HEK293 (cell line): ENCODE measurements around the gene CHRDL1.

Experiments used
- BCL11B ChIP-seq: fragments of 450-650 bp; formaldehyde crosslinking; IDR thresholded peaks from 2 replicates; pipeline ENCODE4 v1.5.1; 2016; ENCODE audit warnings: low read depth, missing biosample characterization, missing genetic modification characterization
- HOXD13 ChIP-seq: sonication (generic); formaldehyde crosslinking; IDR thresholded peaks from 2 replicates; pipeline ENCODE4 v1.8.0; 2022; ENCODE audit warnings: missing genetic modification reagents, borderline replicate concordance
- YY1 ChIP-seq: fragments of 450-650 bp; formaldehyde crosslinking; IDR thresholded peaks from 2 replicates; pipeline ENCODE4 v1.5.1; 2018; ENCODE audit warnings: missing biosample characterization, missing genetic modification characterization
- ZNF114 ChIP-seq: fragments of 450-650 bp; formaldehyde crosslinking; IDR thresholded peaks from 2 replicates; pipeline ENCODE4 v1.5.0; 2017; ENCODE audit warnings: missing biosample characterization, missing genetic modification characterization
- ZNF248 ChIP-seq: fragments of 450-650 bp; formaldehyde crosslinking; IDR thresholded peaks from 2 replicates; pipeline ENCODE4 v1.5.1; 2017; ENCODE audit warnings: missing biosample characterization, missing genetic modification characterization
- TF ChIP-seq, protein P1 (sequence below): IDR thresholded peaks from 2 replicates; pipeline ENCODE4 v1.6.1; 2011; ENCODE audit warnings: mild to moderate bottlenecking, low read depth, low read length, borderline replicate concordance
- TF ChIP-seq, protein P2 (sequence below): fragments of 450-650 bp; formaldehyde crosslinking; IDR thresholded peaks from 2 replicates; pipeline ENCODE4; 2016; ENCODE audit warnings: missing biosample characterization, missing genetic modification characterization
- TF ChIP-seq, protein P3 (sequence below): fragments of 450-650 bp; formaldehyde crosslinking; IDR thresholded peaks from 2 replicates; pipeline ENCODE4 v1.5.1; 2016; ENCODE audit warnings: missing biosample characterization, missing genetic modification characterization

DNA sequence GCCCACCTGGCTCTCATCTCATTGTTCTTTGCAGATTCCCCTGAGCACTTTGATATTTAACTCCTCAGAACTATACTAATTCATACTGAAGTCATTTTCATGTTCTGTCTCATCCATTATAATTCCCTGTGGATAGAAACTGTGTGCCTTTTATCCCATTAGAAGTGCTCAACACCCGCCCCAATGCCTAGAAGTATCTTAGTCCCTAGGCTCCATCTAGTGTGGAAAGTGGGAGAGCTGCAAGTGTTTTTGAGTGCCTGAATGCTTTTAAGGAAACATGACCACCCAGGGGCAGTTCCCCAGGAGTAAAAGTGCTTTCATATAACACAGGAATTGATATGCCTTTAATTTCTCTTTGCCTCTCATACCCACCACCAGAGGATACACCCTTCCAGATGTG lies 117.0 kb downstream of the CHRDL1 start:
- TF ChIP-seq, protein P1, sequence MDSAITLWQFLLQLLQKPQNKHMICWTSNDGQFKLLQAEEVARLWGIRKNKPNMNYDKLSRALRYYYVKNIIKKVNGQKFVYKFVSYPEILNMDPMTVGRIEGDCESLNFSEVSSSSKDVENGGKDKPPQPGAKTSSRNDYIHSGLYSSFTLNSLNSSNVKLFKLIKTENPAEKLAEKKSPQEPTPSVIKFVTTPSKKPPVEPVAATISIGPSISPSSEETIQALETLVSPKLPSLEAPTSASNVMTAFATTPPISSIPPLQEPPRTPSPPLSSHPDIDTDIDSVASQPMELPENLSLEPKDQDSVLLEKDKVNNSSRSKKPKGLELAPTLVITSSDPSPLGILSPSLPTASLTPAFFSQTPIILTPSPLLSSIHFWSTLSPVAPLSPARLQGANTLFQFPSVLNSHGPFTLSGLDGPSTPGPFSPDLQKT: no peak
- TF ChIP-seq, protein P2, sequence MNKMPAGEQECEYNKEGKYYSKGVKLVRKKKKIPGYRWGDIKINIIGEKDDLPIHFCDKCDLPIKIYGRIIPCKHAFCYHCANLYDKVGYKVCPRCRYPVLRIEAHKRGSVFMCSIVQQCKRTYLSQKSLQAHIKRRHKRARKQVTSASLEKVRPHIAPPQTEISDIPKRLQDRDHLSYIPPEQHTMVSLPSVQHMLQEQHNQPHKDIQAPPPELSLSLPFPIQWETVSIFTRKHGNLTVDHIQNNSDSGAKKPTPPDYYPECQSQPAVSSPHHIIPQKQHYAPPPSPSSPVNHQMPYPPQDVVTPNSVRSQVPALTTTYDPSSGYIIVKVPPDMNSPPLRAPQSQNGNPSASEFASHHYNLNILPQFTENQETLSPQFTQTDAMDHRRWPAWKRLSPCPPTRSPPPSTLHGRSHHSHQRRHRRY (tag by site-specific recombination): no peak
- TF ChIP-seq, protein P3, sequence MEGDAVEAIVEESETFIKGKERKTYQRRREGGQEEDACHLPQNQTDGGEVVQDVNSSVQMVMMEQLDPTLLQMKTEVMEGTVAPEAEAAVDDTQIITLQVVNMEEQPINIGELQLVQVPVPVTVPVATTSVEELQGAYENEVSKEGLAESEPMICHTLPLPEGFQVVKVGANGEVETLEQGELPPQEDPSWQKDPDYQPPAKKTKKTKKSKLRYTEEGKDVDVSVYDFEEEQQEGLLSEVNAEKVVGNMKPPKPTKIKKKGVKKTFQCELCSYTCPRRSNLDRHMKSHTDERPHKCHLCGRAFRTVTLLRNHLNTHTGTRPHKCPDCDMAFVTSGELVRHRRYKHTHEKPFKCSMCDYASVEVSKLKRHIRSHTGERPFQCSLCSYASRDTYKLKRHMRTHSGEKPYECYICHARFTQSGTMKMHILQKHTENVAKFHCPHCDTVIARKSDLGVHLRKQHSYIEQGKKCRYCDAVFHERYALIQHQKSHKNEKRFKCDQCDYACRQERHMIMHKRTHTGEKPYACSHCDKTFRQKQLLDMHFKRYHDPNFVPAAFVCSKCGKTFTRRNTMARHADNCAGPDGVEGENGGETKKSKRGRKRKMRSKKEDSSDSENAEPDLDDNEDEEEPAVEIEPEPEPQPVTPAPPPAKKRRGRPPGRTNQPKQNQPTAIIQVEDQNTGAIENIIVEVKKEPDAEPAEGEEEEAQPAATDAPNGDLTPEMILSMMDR (tag by site-specific recombination): no peak
- TF ChIP-seq HOXD13 (CRISPR knock-in tag) (no peak), YY1 (no peak), ZNF114 (tag by site-specific recombination) (no peak), ZNF248 (tag by site-specific recombination) (no peak), BCL11B (tag by site-specific recombination) (no peak)
